Neutrophil (primary cell): ENCODE results near the gene PAWR.

Experiments
- H3K27ac ChIP-seq: fragments of 200-600 bp; sonication (generic); 2 replicates; pipeline ENCODE4 v1.5.1; 2016; ENCODE audit warnings: mild to moderate bottlenecking, moderate library complexity
- H3K27me3 ChIP-seq: fragments of 200-600 bp; sonication (generic); 2 replicates; pipeline ENCODE4 v1.6.0; 2016; ENCODE audit warnings: mild to moderate bottlenecking
- H3K36me3 ChIP-seq: fragments of 200-600 bp; sonication (generic); 2 replicates; pipeline ENCODE4 v1.5.1; 2017
- H3K4me1 ChIP-seq, 2 experiments: fragments of 200-600 bp in 1 of 2; sonication (generic) in 1 of 2; 1 replicate in 1 of 2; 2 replicates in 1 of 2; pipeline versions ENCODE4 v1.5.1 to v1.6.1; 2013 to 2016; ENCODE audit warnings: low read depth in 1 of 2, low read length in 1 of 2, mild to moderate bottlenecking in 1 of 2, moderate library complexity in 1 of 2; ENCODE audit not compliant: control insufficient read depth in 1 of 2, insufficient read depth in 1 of 2
- H3K4me3 ChIP-seq, 2 experiments: fragments of 200-600 bp in 1 of 2; sonication (generic) in 1 of 2; 1 replicate in 1 of 2; 2 replicates in 1 of 2; pipeline ENCODE4 v1.5.1; 2013 to 2016; ENCODE audit warnings: low read depth in 1 of 2, low read length in 1 of 2, mild to moderate bottlenecking in 1 of 2, moderate library complexity in 1 of 2
- H3K9me3 ChIP-seq: fragments of 200-600 bp; sonication (generic); 2 replicates; pipeline ENCODE4 v1.5.1; 2016
- CTCF ChIP-seq: fragments of 200-600 bp; sonication (generic); IDR thresholded peaks from 2 replicates; pipeline ENCODE4 v1.5.1; 2016; ENCODE audit warnings: antibody characterized with exemption

PAWR gene

GRCh38 chr12:79645235-79645630 lies 45.5 kb downstream of the PAWR start:
- H3K4me3 ChIP-seq = no peak overlapping the region
- no peak overlapping the region for H3K27ac ChIP-seq
- no peaks in the 10 kb centered on the region for H3K4me1 ChIP-seq
- H3K27me3 ChIP-seq = no peaks in the 10 kb centered on the region
- TF ChIP-seq CTCF = no peak
- H3K36me3 ChIP-seq = no peaks in the 10 kb centered on the region
- H3K9me3 ChIP-seq = no peaks in the 10 kb centered on the region

GRCh38 chr12:79644274-79645234 lies 46.2 kb downstream of the PAWR start:
- Histone ChIP-seq H3K27ac (no peak overlapping the region), H3K36me3 (no peaks in the 10 kb centered on the region), H3K27me3 (no peaks in the 10 kb centered on the region), H3K4me3 (no peak overlapping the region), H3K9me3 (no peaks in the 10 kb centered on the region), H3K4me1 (no peaks in the 10 kb centered on the region)
- no peak for TF ChIP-seq CTCF

- Histone ChIP-seq H3K27ac (no peak overlapping the region), H3K36me3 (no peaks in the 10 kb centered on the region), H3K4me3 (no peak overlapping the region), H3K4me1 (no peaks in the 10 kb centered on the region), H3K27me3 (no peaks in the 10 kb centered on the region), H3K9me3 (no peaks in the 10 kb centered on the region)
- TF ChIP-seq CTCF = no peak
Observed at GRCh38 chr12:79643821-79644220, 46.9 kb downstream of the PAWR start.

GRCh38 chr12:79638490-79638889 lies 52.3 kb downstream of the PAWR start:
- TF ChIP-seq CTCF = no peak
- Histone ChIP-seq H3K9me3 (no peaks in the 10 kb centered on the region), H3K4me3 (no peak overlapping the region), H3K36me3 (no peaks in the 10 kb centered on the region), H3K4me1 (peaks cover 0 to 9% of the 10 kb centered on the region in 2 experiments), H3K27ac (no peak overlapping the region), H3K27me3 (no peaks in the 10 kb centered on the region)

- Histone ChIP-seq H3K4me3 (no peak overlapping the region), H3K27ac (no peak overlapping the region), H3K9me3 (no peaks in the 10 kb centered on the region), H3K36me3 (no peaks in the 10 kb centered on the region), H3K4me1 (peaks cover 0 to 9% of the 10 kb centered on the region in 2 experiments), H3K27me3 (no peaks in the 10 kb centered on the region)
- no peak for TF ChIP-seq CTCF
Observed at GRCh38 chr12:79637093-79637492, 53.7 kb downstream of the PAWR start.
